Gastrocnemius medialis (tissue), 4 donors: ENCODE results near the gene TRAF2.

Experiments used
- POLR2A ChIP-seq, 2 donors: fragments of 450-650 bp; IDR thresholded peaks; one replicate each; pipeline ENCODE4 v1.6.1; 2017; ENCODE audit warnings: antibody characterized with exemption in 2 of 2, mild to moderate bottlenecking in 2 of 2, moderate library complexity in 2 of 2
- TF ChIP-seq, protein P1 (sequence below), 5 experiments: fragments of 450-650 bp in 3 of 5; fragments of 200-600 bp in 2 of 5; sonication (generic) in 2 of 5; IDR thresholded peaks in 4 of 5; conservative IDR thresholded peaks in 1 of 5; 1 replicate in 4 of 5; 2 replicates in 1 of 5; pipeline ENCODE4 v1.5.1; 2016 to 2019; ENCODE audit warnings: antibody characterized with exemption in 5 of 5, mild to moderate bottlenecking in 3 of 5, moderate library complexity in 3 of 5

- TF ChIP-seq, protein P1, sequence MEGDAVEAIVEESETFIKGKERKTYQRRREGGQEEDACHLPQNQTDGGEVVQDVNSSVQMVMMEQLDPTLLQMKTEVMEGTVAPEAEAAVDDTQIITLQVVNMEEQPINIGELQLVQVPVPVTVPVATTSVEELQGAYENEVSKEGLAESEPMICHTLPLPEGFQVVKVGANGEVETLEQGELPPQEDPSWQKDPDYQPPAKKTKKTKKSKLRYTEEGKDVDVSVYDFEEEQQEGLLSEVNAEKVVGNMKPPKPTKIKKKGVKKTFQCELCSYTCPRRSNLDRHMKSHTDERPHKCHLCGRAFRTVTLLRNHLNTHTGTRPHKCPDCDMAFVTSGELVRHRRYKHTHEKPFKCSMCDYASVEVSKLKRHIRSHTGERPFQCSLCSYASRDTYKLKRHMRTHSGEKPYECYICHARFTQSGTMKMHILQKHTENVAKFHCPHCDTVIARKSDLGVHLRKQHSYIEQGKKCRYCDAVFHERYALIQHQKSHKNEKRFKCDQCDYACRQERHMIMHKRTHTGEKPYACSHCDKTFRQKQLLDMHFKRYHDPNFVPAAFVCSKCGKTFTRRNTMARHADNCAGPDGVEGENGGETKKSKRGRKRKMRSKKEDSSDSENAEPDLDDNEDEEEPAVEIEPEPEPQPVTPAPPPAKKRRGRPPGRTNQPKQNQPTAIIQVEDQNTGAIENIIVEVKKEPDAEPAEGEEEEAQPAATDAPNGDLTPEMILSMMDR (IDR thresholded peaks at IDR 0.05 in 4 of 5, conservative IDR thresholded peaks at IDR 0.05 in 1 of 5): no peak
- TF ChIP-seq POLR2A (IDR thresholded peaks at IDR 0.05): peak in 1 of 2 donors; percentile 45
Observed at GRCh38 chr9:136902259-136902821, 16.0 kb downstream of the TRAF2 start.
